ENCODE results near the gene FAM227B.

DNA sequence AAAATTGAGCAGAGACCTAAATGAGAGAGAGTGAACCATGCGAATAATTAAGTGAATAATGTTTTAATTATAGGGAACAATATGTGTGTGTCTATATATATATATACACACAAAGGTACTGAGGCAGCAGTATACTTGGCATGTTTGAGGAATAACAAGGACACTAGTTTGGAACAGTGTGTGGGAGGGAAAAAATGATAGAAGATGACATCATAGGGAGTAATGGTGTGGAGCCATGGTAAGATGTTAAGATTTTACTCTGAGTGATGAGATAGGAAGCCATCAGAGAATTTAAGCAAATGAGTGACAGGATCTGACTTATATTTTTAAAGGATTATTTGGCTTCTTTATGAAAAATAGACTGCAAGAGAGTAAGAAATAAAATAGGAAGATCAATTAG, 29.4 kb upstream of the FAM227B start:
- TF ChIP-seq, protein P1, sequence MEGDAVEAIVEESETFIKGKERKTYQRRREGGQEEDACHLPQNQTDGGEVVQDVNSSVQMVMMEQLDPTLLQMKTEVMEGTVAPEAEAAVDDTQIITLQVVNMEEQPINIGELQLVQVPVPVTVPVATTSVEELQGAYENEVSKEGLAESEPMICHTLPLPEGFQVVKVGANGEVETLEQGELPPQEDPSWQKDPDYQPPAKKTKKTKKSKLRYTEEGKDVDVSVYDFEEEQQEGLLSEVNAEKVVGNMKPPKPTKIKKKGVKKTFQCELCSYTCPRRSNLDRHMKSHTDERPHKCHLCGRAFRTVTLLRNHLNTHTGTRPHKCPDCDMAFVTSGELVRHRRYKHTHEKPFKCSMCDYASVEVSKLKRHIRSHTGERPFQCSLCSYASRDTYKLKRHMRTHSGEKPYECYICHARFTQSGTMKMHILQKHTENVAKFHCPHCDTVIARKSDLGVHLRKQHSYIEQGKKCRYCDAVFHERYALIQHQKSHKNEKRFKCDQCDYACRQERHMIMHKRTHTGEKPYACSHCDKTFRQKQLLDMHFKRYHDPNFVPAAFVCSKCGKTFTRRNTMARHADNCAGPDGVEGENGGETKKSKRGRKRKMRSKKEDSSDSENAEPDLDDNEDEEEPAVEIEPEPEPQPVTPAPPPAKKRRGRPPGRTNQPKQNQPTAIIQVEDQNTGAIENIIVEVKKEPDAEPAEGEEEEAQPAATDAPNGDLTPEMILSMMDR (IDR thresholded peaks at IDR 0.05) = no peak
- TF ChIP-seq POLR2A (IDR thresholded peaks at IDR 0.05) = no peak

Data from body of pancreas (tissue), 4 donors.